ENCODE results near the gene PLA2R1.

- TF ChIP-seq, protein P1, sequence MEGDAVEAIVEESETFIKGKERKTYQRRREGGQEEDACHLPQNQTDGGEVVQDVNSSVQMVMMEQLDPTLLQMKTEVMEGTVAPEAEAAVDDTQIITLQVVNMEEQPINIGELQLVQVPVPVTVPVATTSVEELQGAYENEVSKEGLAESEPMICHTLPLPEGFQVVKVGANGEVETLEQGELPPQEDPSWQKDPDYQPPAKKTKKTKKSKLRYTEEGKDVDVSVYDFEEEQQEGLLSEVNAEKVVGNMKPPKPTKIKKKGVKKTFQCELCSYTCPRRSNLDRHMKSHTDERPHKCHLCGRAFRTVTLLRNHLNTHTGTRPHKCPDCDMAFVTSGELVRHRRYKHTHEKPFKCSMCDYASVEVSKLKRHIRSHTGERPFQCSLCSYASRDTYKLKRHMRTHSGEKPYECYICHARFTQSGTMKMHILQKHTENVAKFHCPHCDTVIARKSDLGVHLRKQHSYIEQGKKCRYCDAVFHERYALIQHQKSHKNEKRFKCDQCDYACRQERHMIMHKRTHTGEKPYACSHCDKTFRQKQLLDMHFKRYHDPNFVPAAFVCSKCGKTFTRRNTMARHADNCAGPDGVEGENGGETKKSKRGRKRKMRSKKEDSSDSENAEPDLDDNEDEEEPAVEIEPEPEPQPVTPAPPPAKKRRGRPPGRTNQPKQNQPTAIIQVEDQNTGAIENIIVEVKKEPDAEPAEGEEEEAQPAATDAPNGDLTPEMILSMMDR (IDR thresholded peaks at IDR 0.05), result no peak
- TF ChIP-seq POLR2AphosphoS5 (IDR thresholded peaks at IDR 0.05) (no peak), POLR2A (IDR thresholded peaks at IDR 0.05) (no peak)
These were observed 171.7 kb downstream of the PLA2R1 start for GRCh38 chr2:159890551-159891266.
